GM15510 (cell line): Measurements from ENCODE around the gene SFT2D1.

Source experiments
- POLR2A ChIP-seq: IDR thresholded peaks from 3 replicates; pipeline ENCODE4 v1.6.1; 2011; ENCODE audit warnings: borderline replicate concordance; ENCODE audit not compliant: insufficient read length; ENCODE audit errors: extremely low read depth

The SFT2D1 gene

DNA sequence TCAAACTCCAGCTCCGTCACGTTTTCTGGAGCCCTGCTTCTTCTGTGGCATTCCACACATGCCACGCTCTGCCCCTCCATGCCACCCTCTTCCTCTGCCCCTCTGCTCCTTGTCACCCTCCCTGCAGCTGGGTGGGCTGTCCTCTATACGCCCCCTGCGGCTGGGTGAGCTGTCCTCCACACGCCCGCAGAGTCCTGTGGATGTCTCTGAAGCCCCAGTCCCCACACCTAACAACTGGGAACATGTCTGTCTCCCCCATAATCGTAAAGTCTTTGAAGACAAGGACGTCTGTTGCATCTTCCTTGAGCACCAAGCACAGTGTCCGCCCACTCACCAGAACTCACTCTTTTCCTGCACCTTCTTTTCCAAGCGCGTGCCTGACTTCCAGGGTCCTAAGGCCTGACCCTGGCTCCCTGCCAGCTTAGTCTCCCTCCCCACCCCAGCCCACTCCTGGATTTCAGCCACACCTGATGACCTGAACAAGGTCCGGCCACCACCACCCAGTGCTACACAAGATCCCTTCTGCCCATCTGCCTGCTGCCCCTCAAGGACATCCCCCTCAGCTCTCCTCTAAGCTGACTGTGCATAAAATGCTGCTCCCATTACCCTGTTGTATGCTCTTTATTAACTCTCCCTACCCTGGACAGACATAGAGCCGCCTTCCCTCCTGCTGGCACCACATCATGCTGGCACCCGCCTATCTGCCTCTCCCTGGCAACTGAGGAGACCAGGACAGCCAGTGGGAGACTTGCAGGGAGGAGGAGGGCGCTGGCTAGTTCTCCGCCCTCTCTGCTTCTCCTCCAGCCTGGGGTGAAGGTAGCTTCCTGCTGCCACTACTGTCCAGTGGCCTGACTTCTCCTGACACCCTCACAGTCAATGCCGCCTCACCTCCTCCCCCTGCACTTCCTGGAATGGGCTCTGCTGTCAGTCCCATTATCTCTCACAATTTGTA, 23.4 kb downstream of the SFT2D1 start:
- TF ChIP-seq POLR2A, result no peak

- TF ChIP-seq POLR2A, result no peak
Measured at GRCh38 chr6:166318227-166318626, 24.1 kb downstream of the SFT2D1 start.

- no peak for TF ChIP-seq POLR2A
Measured at GRCh38 chr6:166317261-166318212, 24.8 kb downstream of the SFT2D1 start.

DNA sequence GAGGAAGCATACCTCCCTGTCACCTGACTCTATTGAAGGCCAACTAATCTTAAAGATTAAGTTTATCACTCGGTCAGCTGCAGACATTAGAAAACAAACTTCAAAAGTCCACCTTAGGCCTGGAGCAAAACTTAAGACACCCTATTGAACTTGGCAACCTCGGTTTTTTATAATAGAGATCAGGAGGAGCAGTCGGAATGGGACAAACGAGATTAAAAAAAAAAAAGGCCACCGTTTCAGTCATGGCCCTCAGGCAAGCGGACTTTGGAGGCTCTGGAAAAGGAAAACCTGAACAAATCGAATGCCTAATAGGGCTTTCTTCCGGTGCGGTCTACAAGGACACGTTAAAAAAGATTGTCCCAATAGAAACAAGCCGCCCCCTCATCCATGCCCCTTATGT, 26.9 kb downstream of the SFT2D1 start:
- no peak for TF ChIP-seq POLR2A

DNA sequence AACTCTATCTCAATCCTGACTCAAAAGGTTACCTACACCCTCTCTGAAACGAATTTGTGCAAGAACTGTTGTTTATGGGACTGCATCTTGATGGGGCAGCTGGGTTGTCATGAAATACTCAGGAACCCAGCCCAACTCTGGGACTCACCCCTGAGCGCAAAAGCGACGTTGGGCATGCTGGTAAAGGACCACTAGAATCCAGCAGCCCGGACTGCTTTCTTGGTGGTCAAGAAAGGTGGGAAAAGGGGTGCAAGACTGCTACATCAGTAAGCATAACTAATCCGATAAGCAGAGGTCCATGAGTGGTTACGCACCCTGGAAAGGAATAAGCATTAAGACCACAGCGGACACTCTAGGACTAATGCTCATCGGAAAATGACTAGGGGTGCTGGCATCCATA, 27.9 kb downstream of the SFT2D1 start:
- no peak for TF ChIP-seq POLR2A

- TF ChIP-seq POLR2A, result no peak
Measured at GRCh38 chr6:166313255-166314070, 28.9 kb downstream of the SFT2D1 start.

- TF ChIP-seq POLR2A, result no peak
Measured at GRCh38 chr6:166312832-166313231, 29.5 kb downstream of the SFT2D1 start.

DNA sequence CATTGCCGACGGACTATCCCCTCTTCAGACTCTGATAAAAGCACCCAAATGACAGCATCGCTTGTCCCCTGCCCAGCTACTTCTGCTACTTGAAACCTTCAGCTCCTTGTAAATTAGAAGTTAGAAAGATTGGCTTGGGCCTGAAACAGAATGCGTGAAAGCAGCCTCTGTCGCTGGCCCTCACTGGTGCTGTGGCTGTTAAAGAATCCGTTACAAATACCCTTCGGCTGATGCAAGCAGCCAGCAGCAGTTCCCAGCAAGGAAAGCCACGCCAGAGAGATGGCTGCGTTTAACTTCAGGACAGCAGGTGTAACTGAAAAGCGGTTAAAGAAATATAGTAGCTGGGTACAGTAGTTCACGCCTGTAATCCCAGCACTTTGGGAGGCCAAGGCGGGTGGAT, 31.7 kb downstream of the SFT2D1 start:
- no peak for TF ChIP-seq POLR2A

GRCh38 chr6:166309977-166310376, 32.4 kb downstream of the SFT2D1 start:
- no peak for TF ChIP-seq POLR2A

- TF ChIP-seq POLR2A, result no peak
Measured at GRCh38 chr6:166308769-166309589, 33.4 kb downstream of the SFT2D1 start.

- no peak for TF ChIP-seq POLR2A
Measured at GRCh38 chr6:166308033-166308768, 34.1 kb downstream of the SFT2D1 start, which contains the start of gene PRR18. PRR18 (minus strand) TSS chr6:166308392; CDS start chr6:166308142, 250 bp downstream.

DNA sequence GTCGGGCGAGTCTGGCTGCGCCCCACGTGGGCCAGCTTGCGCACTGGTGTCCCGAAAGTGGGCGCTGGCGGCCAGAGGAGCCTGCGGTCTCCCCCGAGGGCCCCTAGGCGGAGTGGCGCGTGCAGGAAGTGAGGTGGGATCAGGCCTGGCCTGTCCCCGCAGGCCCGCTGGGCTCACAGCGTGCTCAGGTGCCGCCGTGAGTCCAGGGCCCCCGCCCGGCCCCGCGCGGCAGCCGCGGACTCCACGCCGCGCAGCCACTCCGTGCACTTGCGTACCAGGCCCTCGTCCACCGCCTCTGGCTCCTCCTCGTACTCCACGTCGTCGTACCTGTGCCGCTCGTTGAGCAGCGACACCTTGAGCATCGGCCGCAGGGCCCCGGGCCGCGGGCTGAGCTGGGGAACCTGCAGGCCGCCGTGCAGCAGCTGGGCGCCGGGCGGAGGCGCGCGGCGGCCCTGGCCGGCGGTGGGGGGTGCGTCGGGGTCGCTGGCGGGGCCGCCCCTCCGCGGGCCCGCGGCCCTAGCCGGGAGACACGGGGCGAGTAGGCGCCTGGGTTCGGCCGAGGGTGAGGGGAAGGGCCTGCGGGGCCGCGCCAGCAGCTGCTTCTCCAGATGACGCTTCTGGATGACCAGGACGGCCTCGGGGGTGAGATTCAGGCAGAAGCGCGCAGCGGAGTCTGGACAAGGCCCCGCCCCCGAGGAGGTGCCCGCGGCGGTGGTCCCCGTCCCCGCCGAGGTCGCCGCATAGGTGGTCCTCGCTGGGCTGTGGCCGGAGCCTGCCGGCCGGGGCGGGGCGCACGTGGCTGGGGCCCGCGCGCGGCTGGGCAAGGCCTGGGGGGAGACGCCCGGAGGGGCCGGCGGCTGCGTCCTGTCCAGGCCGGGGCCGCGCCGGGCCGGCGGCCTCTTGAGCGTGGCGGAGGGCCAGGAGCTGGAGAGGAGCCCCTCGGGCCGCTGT, 35.0 kb downstream of the SFT2D1 start:
- no peak for TF ChIP-seq POLR2A
